GM19438 (cell line): Measurements from ENCODE around the gene SH3BP1.

Experiments
- ATAC-seq: cut with Tn5 transposase; IDR thresholded peaks from one replicate; pipeline ENCODE4 v1.9.1; 2021; ENCODE audit warnings: low read depth; ENCODE audit not compliant: unreplicated experiment

Gene SH3BP1

GRCh38 chr22:37616201-37617083, 23.0 kb upstream of the SH3BP1 start:
- no peak for ATAC-seq

GRCh38 chr22:37617431-37617830, 22.0 kb upstream of the SH3BP1 start:
- ATAC-seq: no peak

- no peak for ATAC-seq
Observed at GRCh38 chr22:37618072-37618656, 21.3 kb upstream of the SH3BP1 start.

GRCh38 chr22:37618674-37619073, 20.8 kb upstream of the SH3BP1 start:
- no peak for ATAC-seq

- ATAC-seq: no peak
Observed at GRCh38 chr22:37619991-37620390, 19.5 kb upstream of the SH3BP1 start.

- no peak for ATAC-seq
Observed at GRCh38 chr22:37621352-37621860, 18.1 kb upstream of the SH3BP1 start.

GRCh38 chr22:37623075-37624016, 16.1 kb upstream of the SH3BP1 start:
- ATAC-seq: no peak

- no peak for ATAC-seq
Observed at GRCh38 chr22:37624017-37624365, 15.5 kb upstream of the SH3BP1 start.

GRCh38 chr22:37624876-37625275, 14.6 kb upstream of the SH3BP1 start:
- no peak for ATAC-seq

GRCh38 chr22:37625737-37626136, 13.7 kb upstream of the SH3BP1 start:
- ATAC-seq: no peak

GRCh38 chr22:37626144-37626543, 13.3 kb upstream of the SH3BP1 start:
- no peak for ATAC-seq

- no peak for ATAC-seq
Observed at GRCh38 chr22:37626556-37627075, 12.9 kb upstream of the SH3BP1 start.

GRCh38 chr22:37627121-37627520, 12.3 kb upstream of the SH3BP1 start:
- no peak for ATAC-seq

GRCh38 chr22:37627545-37627944, 11.9 kb upstream of the SH3BP1 start:
- no peak for ATAC-seq

GRCh38 chr22:37628830-37629229, 10.6 kb upstream of the SH3BP1 start:
- no peak for ATAC-seq

- no peak for ATAC-seq
Observed at GRCh38 chr22:37629928-37630327, 9.5 kb upstream of the SH3BP1 start.

- no peak for ATAC-seq
Observed at GRCh38 chr22:37630839-37631435, 8.5 kb upstream of the SH3BP1 start.

- ATAC-seq: no peak
Observed at GRCh38 chr22:37631448-37632173, 7.9 kb upstream of the SH3BP1 start.

GRCh38 chr22:37632174-37633088, 7.0 kb upstream of the SH3BP1 start:
- ATAC-seq: no peak
